ENCODE data around the gene RSAD2. TPM values are rescaled to one million over a fixed set of nuclear protein-coding genes. Genes with fewer than 3 reads are reported as not detected.

RSAD2 gene
- total RNA-seq, 1 experiment from 2014 or later = 0.18 TPM

DNA sequence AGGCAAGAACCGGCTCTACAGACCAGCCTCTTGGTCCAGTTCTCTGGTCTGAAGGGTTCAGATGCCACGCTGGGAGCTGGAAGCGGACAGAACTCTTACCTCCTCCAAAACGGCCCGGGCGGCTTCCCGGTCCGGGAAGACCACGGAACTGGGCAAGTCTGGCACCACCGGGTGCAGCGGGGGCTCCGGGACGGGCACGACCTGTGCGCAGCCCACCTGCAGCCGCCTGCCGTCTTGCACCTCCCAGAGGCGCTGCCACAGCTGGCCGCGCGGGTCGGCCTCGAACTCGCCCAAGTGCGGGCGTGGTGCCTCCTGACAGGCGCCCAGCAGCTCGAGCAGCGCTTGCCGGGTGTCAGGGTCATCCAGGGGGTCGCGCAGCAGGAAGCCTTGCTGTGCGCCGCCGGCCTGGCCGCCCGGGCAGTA is 12.6 kb upstream of the RSAD2 start:
- Histone ChIP-seq H3K4me1 (peaks cover 5% of the 10 kb centered on the region; the same call in 1 of the 2 replicates), H3K9me3 (0 out of 2 replicates have a peak, but pooled peaks cover 3% of the 10 kb centered on the region), H3K4me3 (ENCODE audit: low read depth, low read length) (peak overlapping the region; percentile 61), H3K27me3 (replicated peaks; ENCODE audit: control insufficient read depth, insufficient read depth, low read length) (no peaks in the 10 kb centered on the region; the same call in 1 of the 2 replicates), H3K36me3 (ENCODE audit: control insufficient read depth, insufficient read depth, low read length) (no peaks in the 10 kb centered on the region)
- no peaks in the 10 kb centered on the region for H3K36me3 Mint-ChIP-seq (ENCODE audit: insufficient read depth, unreplicated experiment)
- H3K9me3 Mint-ChIP-seq (ENCODE audit: unreplicated experiment) = no peaks in the 10 kb centered on the region
- no TSS peak for BruUV-seq (replicated peaks)
- DNase-seq = no peak
- TF ChIP-seq, protein P1, sequence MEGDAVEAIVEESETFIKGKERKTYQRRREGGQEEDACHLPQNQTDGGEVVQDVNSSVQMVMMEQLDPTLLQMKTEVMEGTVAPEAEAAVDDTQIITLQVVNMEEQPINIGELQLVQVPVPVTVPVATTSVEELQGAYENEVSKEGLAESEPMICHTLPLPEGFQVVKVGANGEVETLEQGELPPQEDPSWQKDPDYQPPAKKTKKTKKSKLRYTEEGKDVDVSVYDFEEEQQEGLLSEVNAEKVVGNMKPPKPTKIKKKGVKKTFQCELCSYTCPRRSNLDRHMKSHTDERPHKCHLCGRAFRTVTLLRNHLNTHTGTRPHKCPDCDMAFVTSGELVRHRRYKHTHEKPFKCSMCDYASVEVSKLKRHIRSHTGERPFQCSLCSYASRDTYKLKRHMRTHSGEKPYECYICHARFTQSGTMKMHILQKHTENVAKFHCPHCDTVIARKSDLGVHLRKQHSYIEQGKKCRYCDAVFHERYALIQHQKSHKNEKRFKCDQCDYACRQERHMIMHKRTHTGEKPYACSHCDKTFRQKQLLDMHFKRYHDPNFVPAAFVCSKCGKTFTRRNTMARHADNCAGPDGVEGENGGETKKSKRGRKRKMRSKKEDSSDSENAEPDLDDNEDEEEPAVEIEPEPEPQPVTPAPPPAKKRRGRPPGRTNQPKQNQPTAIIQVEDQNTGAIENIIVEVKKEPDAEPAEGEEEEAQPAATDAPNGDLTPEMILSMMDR (IDR thresholded peaks at IDR 0.05; ENCODE audit: insufficient read depth in 1 of 2, low read depth in 1 of 2, low read length in 1 of 2, severe bottlenecking in 1 of 2, unreplicated experiment in 1 of 2) = no peak
- ChIA-PET POLR2A (no interaction called here), CTCF (no interaction called here)
- H3K4me3 Mint-ChIP-seq (ENCODE audit: unreplicated experiment) = no peak overlapping the region
- intact Hi-C loops (cut with micrococcal nuclease; ENCODE audit: unreplicated experiment) = no loop called here
- peaks cover 14% of the 10 kb centered on the region for H3K27me3 Mint-ChIP-seq (ENCODE audit: insufficient read depth, unreplicated experiment)
- peaks cover 6% of the 10 kb centered on the region for H3K4me1 Mint-ChIP-seq (ENCODE audit: low read depth, unreplicated experiment)
- H3K27ac Mint-ChIP-seq (ENCODE audit: unreplicated experiment) = no peak overlapping the region

DNA sequence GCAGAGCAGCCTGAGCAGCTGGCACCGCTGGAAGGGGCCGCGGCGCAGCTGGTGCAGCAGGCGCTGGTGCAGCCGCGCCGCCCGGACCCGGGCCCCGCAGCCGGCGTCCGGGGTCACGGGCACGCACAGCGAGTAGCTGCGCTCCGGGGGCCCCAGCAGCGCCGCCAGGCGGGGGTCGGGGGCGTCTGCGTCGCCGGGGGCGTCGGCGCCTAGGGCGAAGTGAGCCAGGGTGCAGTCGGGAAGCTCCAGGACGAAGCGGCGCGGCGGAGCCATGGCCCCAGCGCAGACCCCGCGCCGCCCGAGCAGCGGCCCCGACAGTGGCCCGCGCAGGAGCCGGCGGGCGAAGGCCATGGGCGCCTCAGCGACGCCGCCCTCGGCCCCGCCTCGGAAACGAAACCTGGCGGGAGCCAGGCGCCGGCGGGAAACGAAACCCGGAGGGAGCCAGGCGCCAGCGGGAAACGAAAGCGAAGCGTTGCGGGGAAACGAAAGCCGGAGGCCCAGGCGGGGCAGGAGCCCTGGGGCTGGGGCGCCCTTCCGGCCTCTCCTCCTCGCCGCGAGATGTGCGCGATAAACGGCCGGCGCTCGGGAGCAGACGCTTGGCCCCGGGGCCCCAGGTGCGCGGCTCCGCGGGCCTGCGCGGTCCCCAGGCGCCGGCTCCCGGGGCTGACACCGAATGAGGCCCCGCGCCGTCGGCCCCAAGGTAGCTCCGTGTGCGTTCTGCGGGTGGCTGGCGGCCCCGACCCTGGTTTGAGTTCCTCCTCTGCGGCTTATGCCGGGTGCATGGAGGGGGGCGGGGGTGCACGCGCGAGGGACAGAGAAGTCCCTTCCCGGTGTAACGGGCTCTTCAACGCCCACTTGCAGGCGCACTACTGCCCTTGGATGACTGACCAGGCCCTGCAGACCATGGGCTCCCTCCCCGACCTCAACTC is 12.0 kb upstream of the RSAD2 start, which contains the start of gene CMPK2:
TSS of gene CMPK2 (minus strand) at position 562 of the 929 bp plus-strand sequence. CDS start at position 351, 211 bp downstream.
- Histone ChIP-seq H3K4me3 (ENCODE audit: low read depth, low read length) (peak within 1 kb of the TSS; percentile 61), H3K4me1 (peaks cover 5% of the 10 kb centered on the region; the same call in 1 of the 2 replicates), H3K27me3 (replicated peaks; ENCODE audit: control insufficient read depth, insufficient read depth, low read length) (no peaks in the 10 kb centered on the region; the same call in 1 of the 2 replicates), H3K9me3 (0 out of 2 replicates have a peak, but pooled peaks cover 3% of the 10 kb centered on the region), H3K36me3 (ENCODE audit: control insufficient read depth, insufficient read depth, low read length) (no peaks in the 10 kb centered on the region)
- DNase-seq = peak; percentile 47 to 48
- peak within 1 kb of the TSS; percentile 50 for H3K27ac Mint-ChIP-seq (ENCODE audit: unreplicated experiment)
- TF ChIP-seq, protein P1 (IDR thresholded peaks at IDR 0.05; ENCODE audit: insufficient read depth in 1 of 2, low read depth in 1 of 2, low read length in 1 of 2, severe bottlenecking in 1 of 2, unreplicated experiment in 1 of 2) = no peak
- no peaks in the 10 kb centered on the region for H3K36me3 Mint-ChIP-seq (ENCODE audit: insufficient read depth, unreplicated experiment)
- POLR2A ChIA-PET = no interaction called here
- H3K27me3 Mint-ChIP-seq (ENCODE audit: insufficient read depth, unreplicated experiment) = peaks cover 14% of the 10 kb centered on the region
- peaks cover 6% of the 10 kb centered on the region for H3K4me1 Mint-ChIP-seq (ENCODE audit: low read depth, unreplicated experiment)
- peak within 1 kb of the TSS; percentile 81 for H3K4me3 Mint-ChIP-seq (ENCODE audit: unreplicated experiment)
- intact Hi-C loops (cut with micrococcal nuclease; ENCODE audit: unreplicated experiment) = loop anchor here (1.0 kb wide), 1 partner anchor 39 kb away; no protein-coding TSS in a partner anchor
- CTCF ChIA-PET = interaction anchor here (0.6 kb wide), 2 partner anchors 51 to 436 kb away, joined by 3 to 5 read pairs; no protein-coding TSS in a partner anchor
- H3K9me3 Mint-ChIP-seq (ENCODE audit: unreplicated experiment) = no peaks in the 10 kb centered on the region
- BruUV-seq (replicated peaks) = no TSS peak

DNA sequence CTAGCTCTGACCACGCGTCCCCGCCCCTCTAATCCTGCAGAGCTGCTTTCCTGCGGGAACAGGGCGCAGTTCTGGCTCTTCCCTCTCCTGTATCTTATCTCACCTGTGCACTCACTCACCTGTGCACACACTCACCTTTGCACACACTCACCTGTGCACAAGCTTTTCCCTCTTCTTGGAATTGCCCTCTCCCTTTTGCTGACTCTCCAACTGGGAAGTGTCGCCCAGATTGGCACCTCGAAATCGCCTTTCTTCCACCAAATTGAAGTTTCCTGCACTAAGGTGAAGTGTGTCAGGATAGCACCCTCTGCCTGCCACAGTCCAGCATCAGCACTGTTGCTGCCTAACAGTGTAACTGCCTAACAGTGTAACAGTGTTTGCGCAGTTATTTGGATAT is 11.3 kb upstream of the RSAD2 start:
- Histone ChIP-seq H3K4me3 (ENCODE audit: low read depth, low read length) (peak overlapping the region; percentile 61), H3K9me3 (0 out of 2 replicates have a peak, but pooled peaks cover 3% of the 10 kb centered on the region), H3K36me3 (ENCODE audit: control insufficient read depth, insufficient read depth, low read length) (no peaks in the 10 kb centered on the region), H3K4me1 (peaks cover 5% of the 10 kb centered on the region; the same call in 1 of the 2 replicates), H3K27me3 (replicated peaks; ENCODE audit: control insufficient read depth, insufficient read depth, low read length) (no peaks in the 10 kb centered on the region; the same call in 1 of the 2 replicates)
- Mint-ChIP-seq H3K9me3 (ENCODE audit: unreplicated experiment) (no peaks in the 10 kb centered on the region), H3K27ac (ENCODE audit: unreplicated experiment) (peak overlapping the region; percentile 50), H3K27me3 (ENCODE audit: insufficient read depth, unreplicated experiment) (peaks cover 14% of the 10 kb centered on the region), H3K4me3 (ENCODE audit: unreplicated experiment) (peak overlapping the region; percentile 81), H3K36me3 (ENCODE audit: insufficient read depth, unreplicated experiment) (no peaks in the 10 kb centered on the region), H3K4me1 (ENCODE audit: low read depth, unreplicated experiment) (peaks cover 6% of the 10 kb centered on the region)
- TF ChIP-seq, protein P1 (IDR thresholded peaks at IDR 0.05; ENCODE audit: insufficient read depth in 1 of 2, low read depth in 1 of 2, low read length in 1 of 2, severe bottlenecking in 1 of 2, unreplicated experiment in 1 of 2) = peak; percentile 37 to 49
- CTCF ChIA-PET = interaction anchor here (0.6 kb wide), 2 partner anchors 50 to 437 kb away, joined by 3 to 5 read pairs; no protein-coding TSS in a partner anchor
- no TSS peak for BruUV-seq (replicated peaks)
- POLR2A ChIA-PET = no interaction called here
- peak; percentile 34 to 49 for DNase-seq
- intact Hi-C loops (cut with micrococcal nuclease; ENCODE audit: unreplicated experiment) = loop anchor here (1.0 kb wide), 1 partner anchor 40 kb away; no protein-coding TSS in a partner anchor

Measured in Caco-2 (cell line).